ENCODE measurements around the gene PSG1.

The PSG1 gene

GRCh38 chr19:42816894-42817293, 62.6 kb downstream of the PSG1 start:
- no peak for DNase-seq

All from activated naive CD4-positive, alpha-beta T cell treated with anti-CD3 and anti-CD28 coated beads, Interleukin-2, amount 50 U/mL, for 16 hours (primary cell).